ENCODE measurements around the gene SMPD1. TPM values are rescaled to one million over a fixed set of nuclear protein-coding genes. Genes with fewer than 3 reads are reported as not detected.

The SMPD1 gene
- polyA plus RNA-seq, 4 donors: 22.0 to 41.2 (median 29.3) TPM

- FAIRE-seq: no peak
These were observed 33.7 kb upstream of the SMPD1 start for GRCh38 chr11:6356503-6357055.

GRCh38 chr11:6357222-6357621 is 33.1 kb upstream of the SMPD1 start:
- peaks cover 0 to 19% (median 0%) of the 10 kb centered on the region in 3 donors for H3K4me1 ChIP-seq (ENCODE audit: control insufficient read depth in 3 of 3, insufficient read depth in 2 of 3, low read depth in 1 of 3, low read length in 2 of 3)
- no peak overlapping the region for H3K27ac ChIP-seq (ENCODE audit: low read depth in 1 of 3, low read length in 2 of 3)
- H3K36me3 ChIP-seq (ENCODE audit: control insufficient read depth in 3 of 3, insufficient read depth in 2 of 3, low read depth in 1 of 3, low read length in 3 of 3): no peaks in the 10 kb centered on the region
- 46 to 77% (median 58%) methylated on average over 9 of the region's 9 CpGs for WGBS, 3 donors
- H3K4me3 ChIP-seq (ENCODE audit: low read depth in 1 of 3, low read length in 3 of 3): no peak overlapping the region
- DNase-seq (no peak), FAIRE-seq (no peak)
- no peaks in the 10 kb centered on the region for H3K9me3 ChIP-seq (ENCODE audit: control insufficient read depth in 2 of 2, insufficient read depth in 1 of 2, low read depth in 1 of 2, low read length in 1 of 2)
- no peaks in the 10 kb centered on the region for H3K27me3 ChIP-seq (ENCODE audit: control insufficient read depth in 3 of 3, insufficient read depth in 3 of 3, low read length in 3 of 3)

More at GRCh38 chr11:6356503-6357055, 33.7 kb upstream of the SMPD1 start:
- Histone ChIP-seq H3K36me3 (ENCODE audit: control insufficient read depth in 3 of 3, insufficient read depth in 2 of 3, low read depth in 1 of 3, low read length in 3 of 3) (no peaks in the 10 kb centered on the region), H3K27me3 (ENCODE audit: control insufficient read depth in 3 of 3, insufficient read depth in 3 of 3, low read length in 3 of 3) (no peaks in the 10 kb centered on the region), H3K4me1 (ENCODE audit: control insufficient read depth in 3 of 3, insufficient read depth in 2 of 3, low read depth in 1 of 3, low read length in 2 of 3) (peaks cover 0 to 19% (median 0%) of the 10 kb centered on the region in 3 donors), H3K4me3 (ENCODE audit: low read depth in 1 of 3, low read length in 3 of 3) (no peak overlapping the region), H3K27ac (ENCODE audit: low read depth in 1 of 3, low read length in 2 of 3) (peak overlapping the region in 1 of 3 donors; percentile 53), H3K9me3 (ENCODE audit: control insufficient read depth in 2 of 2, insufficient read depth in 1 of 2, low read depth in 1 of 2, low read length in 1 of 2) (no peaks in the 10 kb centered on the region)
- no peak for DNase-seq
- 43 to 49% (median 46%) methylated on average over 4 of the region's 4 CpGs for WGBS, 3 donors

- Histone ChIP-seq H3K27me3 (ENCODE audit: control insufficient read depth in 3 of 3, insufficient read depth in 3 of 3, low read length in 3 of 3) (no peaks in the 10 kb centered on the region), H3K4me1 (ENCODE audit: control insufficient read depth in 3 of 3, insufficient read depth in 2 of 3, low read depth in 1 of 3, low read length in 2 of 3) (peaks cover 0 to 2% (median 0%) of the 10 kb centered on the region in 3 donors), H3K36me3 (ENCODE audit: control insufficient read depth in 3 of 3, insufficient read depth in 2 of 3, low read depth in 1 of 3, low read length in 3 of 3) (no peaks in the 10 kb centered on the region), H3K4me3 (ENCODE audit: low read depth in 1 of 3, low read length in 3 of 3) (no peak overlapping the region), H3K27ac (ENCODE audit: low read depth in 1 of 3, low read length in 2 of 3) (no peak overlapping the region), H3K9me3 (ENCODE audit: control insufficient read depth in 2 of 2, insufficient read depth in 1 of 2, low read depth in 1 of 2, low read length in 1 of 2) (no peaks in the 10 kb centered on the region)
- WGBS, 3 donors: 56 to 71% (median 70%) methylated on average over 3 of the region's 3 CpGs
- no peak for DNase-seq
- no peak for FAIRE-seq
These were observed 30.1 kb upstream of the SMPD1 start for GRCh38 chr11:6360183-6360582.

GRCh38 chr11:6362185-6362872 is 27.9 kb upstream of the SMPD1 start:
- FAIRE-seq (no peak), DNase-seq (no peak)
- Histone ChIP-seq H3K4me1 (ENCODE audit: control insufficient read depth in 3 of 3, insufficient read depth in 2 of 3, low read depth in 1 of 3, low read length in 2 of 3) (peaks cover 0 to 3% (median 0%) of the 10 kb centered on the region in 3 donors), H3K36me3 (ENCODE audit: control insufficient read depth in 3 of 3, insufficient read depth in 2 of 3, low read depth in 1 of 3, low read length in 3 of 3) (no peaks in the 10 kb centered on the region), H3K27me3 (ENCODE audit: control insufficient read depth in 3 of 3, insufficient read depth in 3 of 3, low read length in 3 of 3) (no peaks in the 10 kb centered on the region), H3K27ac (ENCODE audit: low read depth in 1 of 3, low read length in 2 of 3) (no peak overlapping the region), H3K9me3 (ENCODE audit: control insufficient read depth in 2 of 2, insufficient read depth in 1 of 2, low read depth in 1 of 2, low read length in 1 of 2) (no peaks in the 10 kb centered on the region), H3K4me3 (ENCODE audit: low read depth in 1 of 3, low read length in 3 of 3) (no peak overlapping the region)
- 69 to 76% (median 75%) methylated on average over 5 of the region's 5 CpGs for WGBS, 3 donors

- H3K36me3 ChIP-seq (ENCODE audit: control insufficient read depth in 3 of 3, insufficient read depth in 2 of 3, low read depth in 1 of 3, low read length in 3 of 3): no peaks in the 10 kb centered on the region
- H3K4me1 ChIP-seq (ENCODE audit: control insufficient read depth in 3 of 3, insufficient read depth in 2 of 3, low read depth in 1 of 3, low read length in 2 of 3): peaks cover 0 to 3% (median 0%) of the 10 kb centered on the region in 3 donors
- WGBS, 3 donors: 67 to 77% (median 76%) methylated on average over 6 of the region's 6 CpGs
- no peak overlapping the region for H3K27ac ChIP-seq (ENCODE audit: low read depth in 1 of 3, low read length in 2 of 3)
- no peaks in the 10 kb centered on the region for H3K9me3 ChIP-seq (ENCODE audit: control insufficient read depth in 2 of 2, insufficient read depth in 1 of 2, low read depth in 1 of 2, low read length in 1 of 2)
- FAIRE-seq: no peak
- peak; percentile 76 to 83 for DNase-seq
- H3K27me3 ChIP-seq (ENCODE audit: control insufficient read depth in 3 of 3, insufficient read depth in 3 of 3, low read length in 3 of 3): no peaks in the 10 kb centered on the region
- no peak overlapping the region for H3K4me3 ChIP-seq (ENCODE audit: low read depth in 1 of 3, low read length in 3 of 3)
These were observed 27.2 kb upstream of the SMPD1 start for GRCh38 chr11:6362873-6363678.

- 8 to 43% (median 30%) methylated on average over 2 of the region's 2 CpGs for WGBS, 3 donors
- no peaks in the 10 kb centered on the region for H3K27me3 ChIP-seq (ENCODE audit: control insufficient read depth in 3 of 3, insufficient read depth in 3 of 3, low read length in 3 of 3)
- no peak overlapping the region for H3K4me3 ChIP-seq (ENCODE audit: low read depth in 1 of 3, low read length in 3 of 3)
- H3K36me3 ChIP-seq (ENCODE audit: control insufficient read depth in 3 of 3, insufficient read depth in 2 of 3, low read depth in 1 of 3, low read length in 3 of 3): no peaks in the 10 kb centered on the region
- peaks cover 0 to 3% (median 0%) of the 10 kb centered on the region in 3 donors for H3K4me1 ChIP-seq (ENCODE audit: control insufficient read depth in 3 of 3, insufficient read depth in 2 of 3, low read depth in 1 of 3, low read length in 2 of 3)
- peak; percentile 60 to 77 for DNase-seq
- no peak for FAIRE-seq
- no peak overlapping the region for H3K27ac ChIP-seq (ENCODE audit: low read depth in 1 of 3, low read length in 2 of 3)
- no peaks in the 10 kb centered on the region for H3K9me3 ChIP-seq (ENCODE audit: control insufficient read depth in 2 of 2, insufficient read depth in 1 of 2, low read depth in 1 of 2, low read length in 1 of 2)
These were observed 24.6 kb upstream of the SMPD1 start for GRCh38 chr11:6365659-6366058.

- FAIRE-seq: no peak
- WGBS, 3 donors: 71 to 86% (median 79%) methylated on average over 5 to 6 of the region's 6 CpGs
These were observed 18.4 kb upstream of the SMPD1 start for GRCh38 chr11:6371825-6372224.

GRCh38 chr11:6377902-6378639 is 12.2 kb upstream of the SMPD1 start:
- no peak for DNase-seq
- H3K4me3 ChIP-seq (ENCODE audit: low read depth in 1 of 3, low read length in 3 of 3): no peak overlapping the region
- no peak for FAIRE-seq
- H3K9me3 ChIP-seq (ENCODE audit: control insufficient read depth in 2 of 2, insufficient read depth in 1 of 2, low read depth in 1 of 2, low read length in 1 of 2): no peaks in the 10 kb centered on the region
- no peaks in the 10 kb centered on the region for H3K4me1 ChIP-seq (ENCODE audit: control insufficient read depth in 3 of 3, insufficient read depth in 2 of 3, low read depth in 1 of 3, low read length in 2 of 3)
- H3K27ac ChIP-seq (ENCODE audit: low read depth in 1 of 3, low read length in 2 of 3): no peak overlapping the region
- no peaks in the 10 kb centered on the region for H3K27me3 ChIP-seq (ENCODE audit: control insufficient read depth in 3 of 3, insufficient read depth in 3 of 3, low read length in 3 of 3)
- no peaks in the 10 kb centered on the region for H3K36me3 ChIP-seq (ENCODE audit: control insufficient read depth in 3 of 3, insufficient read depth in 2 of 3, low read depth in 1 of 3, low read length in 3 of 3)
- WGBS, 3 donors: 20 to 30% (median 29%) methylated on average over 4 of the region's 4 CpGs

More at GRCh38 chr11:6371825-6372224, 18.4 kb upstream of the SMPD1 start:
- DNase-seq: no peak
- Histone ChIP-seq H3K27me3 (ENCODE audit: control insufficient read depth in 3 of 3, insufficient read depth in 3 of 3, low read length in 3 of 3) (no peaks in the 10 kb centered on the region), H3K9me3 (ENCODE audit: control insufficient read depth in 2 of 2, insufficient read depth in 1 of 2, low read depth in 1 of 2, low read length in 1 of 2) (no peaks in the 10 kb centered on the region), H3K4me1 (ENCODE audit: control insufficient read depth in 3 of 3, insufficient read depth in 2 of 3, low read depth in 1 of 3, low read length in 2 of 3) (no peaks in the 10 kb centered on the region), H3K36me3 (ENCODE audit: control insufficient read depth in 3 of 3, insufficient read depth in 2 of 3, low read depth in 1 of 3, low read length in 3 of 3) (no peaks in the 10 kb centered on the region), H3K27ac (ENCODE audit: low read depth in 1 of 3, low read length in 2 of 3) (no peak overlapping the region), H3K4me3 (ENCODE audit: low read depth in 1 of 3, low read length in 3 of 3) (no peak overlapping the region)

Data from small intestine (tissue), 7 donors.